ENCODE results near the gene VMO1. TPM values are rescaled to one million over a fixed set of nuclear protein-coding genes. Genes with fewer than 3 reads are reported as not detected.

The VMO1 gene
- total RNA-seq, 2 experiments from 2014 or later = 0.60 TPM; not detected in 1

DNA sequence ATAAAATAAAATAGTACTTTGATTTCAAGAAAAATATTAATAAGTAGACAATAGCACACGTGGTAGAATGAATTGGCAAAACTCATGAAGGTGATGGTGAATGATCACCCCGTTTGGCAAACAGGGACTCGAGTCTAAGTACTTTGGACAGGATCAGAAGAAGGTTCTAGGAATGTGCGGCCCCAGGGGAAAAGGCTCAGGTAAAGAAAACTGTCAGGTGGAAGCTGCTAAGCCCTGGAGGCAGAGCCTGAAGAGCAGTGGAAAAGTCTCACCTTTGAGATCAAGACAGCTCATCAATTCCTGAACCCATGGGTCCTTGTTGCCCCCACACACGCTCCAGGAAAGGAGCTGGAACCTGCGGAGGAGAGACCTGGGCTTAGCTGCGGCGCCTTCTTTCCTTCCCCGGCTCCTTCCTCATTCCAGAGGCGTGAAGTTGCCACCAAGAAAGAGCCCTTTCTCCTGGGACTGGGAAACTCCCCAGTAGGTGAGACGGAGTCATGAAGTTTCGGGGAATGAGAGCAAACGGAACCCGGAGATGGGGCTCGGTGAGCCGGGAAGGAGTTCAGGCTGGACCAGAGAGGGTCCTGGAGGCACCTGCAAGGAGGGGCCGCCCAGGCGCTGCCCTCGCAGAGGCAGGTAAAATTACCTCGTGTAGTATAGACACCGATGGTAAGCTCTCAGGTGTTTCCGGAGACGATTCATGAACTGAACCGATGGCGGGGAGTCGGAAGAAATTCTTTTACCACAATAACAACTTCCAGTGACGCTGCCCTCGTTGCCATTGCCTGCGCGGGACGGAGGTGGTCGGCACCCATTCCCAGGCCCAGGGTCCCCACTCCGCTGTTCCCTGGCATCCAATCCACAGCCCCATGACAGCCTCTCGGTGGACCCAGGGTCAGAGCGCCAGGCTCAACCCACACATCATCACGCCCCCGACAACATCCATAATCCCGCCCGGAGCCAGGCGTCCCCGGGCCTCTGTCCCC lies 47.7 kb downstream of the VMO1 start:
- no peaks in the 10 kb centered on the region for H3K36me3 Mint-ChIP-seq (ENCODE audit: low read depth)
- H3K27ac Mint-ChIP-seq = no peak overlapping the region
- peaks cover 18% of the 10 kb centered on the region for H3K27me3 Mint-ChIP-seq (ENCODE audit: low read depth)
- peaks cover 20% of the 10 kb centered on the region for H3K4me1 Mint-ChIP-seq (ENCODE audit: low read depth)
- H3K4me3 Mint-ChIP-seq = peak overlapping the region; percentile 72
- no peaks in the 10 kb centered on the region for H3K9me3 Mint-ChIP-seq
- peak; percentile 24 for DNase-seq
- intact Hi-C loops (cut with micrococcal nuclease) = loop anchor here (2.0 kb wide), 1 partner anchor 52 kb away; no protein-coding TSS in a partner anchor
- CTCF ChIA-PET = interaction anchor here (0.6 kb wide), 1 partner anchor 174 kb away, joined by 3 read pairs; no protein-coding TSS in a partner anchor

DNA sequence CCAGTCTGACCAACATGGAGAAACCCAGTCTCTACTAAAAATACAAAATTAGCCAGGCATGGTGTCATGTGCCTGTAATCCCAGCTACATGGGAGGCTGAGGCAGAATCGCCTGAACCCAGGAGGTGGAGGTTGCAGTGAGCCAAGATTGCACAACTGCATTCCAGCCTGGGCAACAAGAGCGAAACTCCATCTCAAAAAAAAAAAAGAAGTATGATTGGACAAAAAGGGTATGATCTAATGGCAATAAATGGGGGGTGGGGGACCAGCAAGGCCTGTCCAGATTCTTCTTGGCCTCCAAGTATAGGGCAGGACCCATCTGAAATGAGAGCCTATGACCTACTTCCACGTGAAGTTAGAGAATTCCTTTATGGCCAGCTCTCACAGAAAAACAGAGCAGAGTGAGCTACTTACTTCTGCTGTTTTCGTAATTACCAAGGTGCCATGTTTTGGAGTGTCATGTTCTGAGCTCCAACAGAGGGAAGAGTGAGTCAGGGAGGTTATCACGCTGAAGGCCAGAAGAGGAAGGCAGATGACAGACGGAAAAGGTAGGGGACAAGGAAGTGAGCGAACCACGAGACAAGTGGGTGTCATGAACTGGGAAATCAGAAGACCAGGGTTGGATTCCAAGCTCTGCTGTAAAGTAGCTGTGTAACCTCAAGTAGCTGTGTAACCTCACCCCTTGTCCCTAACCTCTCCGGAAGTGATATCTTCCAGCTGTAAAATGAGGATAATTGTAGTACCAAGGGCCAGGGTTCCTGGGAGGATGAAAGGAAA lies 50.1 kb downstream of the VMO1 start:
- CTCF ChIA-PET = interaction anchor here (0.6 to 0.9 kb wide), 4 partner anchors 25 to 167 kb away, joined by 3 read pairs; partner anchors contain the start of gene CHRNE
- no peaks in the 10 kb centered on the region for H3K36me3 Mint-ChIP-seq (ENCODE audit: low read depth)
- peaks cover 31% of the 10 kb centered on the region for H3K4me1 Mint-ChIP-seq (ENCODE audit: low read depth)
- no peak overlapping the region for H3K4me3 Mint-ChIP-seq
- H3K9me3 Mint-ChIP-seq = no peaks in the 10 kb centered on the region
- no peak overlapping the region for H3K27ac Mint-ChIP-seq
- intact Hi-C loops (cut with micrococcal nuclease) = no loop called here
- peaks cover 18% of the 10 kb centered on the region for H3K27me3 Mint-ChIP-seq (ENCODE audit: low read depth)
- DNase-seq = no peak

Other genes with a start within 250 kb of the VMO1 start
- gene MYBBP1A, start 231.0 kb downstream of the VMO1 start, total RNA-seq = 10 to 100 TPM; 73.7 to 80.7 TPM
- not detected for gene GGT6, start 225.8 kb downstream of the VMO1 start, total RNA-seq
- gene SMTNL2, start 201.8 kb downstream of the VMO1 start, total RNA-seq = not detected
- not detected for gene ALOX15, start 144.7 kb downstream of the VMO1 start, total RNA-seq
- 10 to 100 TPM; 79.0 to 91.2 TPM for gene PELP1, start 82.2 kb downstream of the VMO1 start, total RNA-seq
- 100 to 1,000 TPM; 169 to 174 TPM for gene ARRB2, start 75.7 kb downstream of the VMO1 start, total RNA-seq
- gene MED11, start 54.9 kb downstream of the VMO1 start, total RNA-seq = 10 to 100 TPM; 15.9 to 17.1 TPM
- under 1 TPM in 1 of 2 experiments, not detected in 1; 0.17 TPM for gene ZMYND15, start 46.5 kb downstream of the VMO1 start, total RNA-seq
- 1 to 10 TPM; 2.0 to 2.3 TPM for gene CXCL16, start 46.4 kb downstream of the VMO1 start, total RNA-seq
- gene TM4SF5, start 14.5 kb downstream of the VMO1 start, total RNA-seq = not detected
- not detected for gene GLTPD2, start 2.6 kb upstream of the VMO1 start, total RNA-seq
- gene PSMB6, start 9.8 kb upstream of the VMO1 start, total RNA-seq = 100 to 1,000 TPM; 171 to 186 TPM
- 10 to 100 TPM; 17.4 to 17.6 TPM for gene PLD2, start 20.8 kb upstream of the VMO1 start, total RNA-seq
- 10 to 100 TPM; 49.1 to 50.4 TPM for gene MINK1, start 47.0 kb upstream of the VMO1 start, total RNA-seq
- 1 to 10 TPM; 1.9 TPM for gene C17orf107, start 113.2 kb upstream of the VMO1 start, total RNA-seq
- under 1 TPM; 0.22 to 0.38 TPM for gene CHRNE, start 116.7 kb upstream of the VMO1 start, total RNA-seq
- not detected for gene GP1BA, start 145.9 kb upstream of the VMO1 start, total RNA-seq
- gene SLC25A11, start 153.7 kb upstream of the VMO1 start, total RNA-seq = 10 to 100 TPM; 63.8 to 65.2 TPM
- 100 to 1,000 TPM; 133 to 140 TPM for gene RNF167, start 153.9 kb upstream of the VMO1 start, total RNA-seq
- 1,000 to 10,000 TPM; 1,812 to 1,876 TPM for gene PFN1, start 162.2 kb upstream of the VMO1 start, total RNA-seq
- gene ENO3, start 164.8 kb upstream of the VMO1 start, total RNA-seq = 10 to 100 TPM; 26.7 to 28.9 TPM
- 10 to 100 TPM; 68.6 to 70.2 TPM for gene SPAG7, start 181.5 kb upstream of the VMO1 start, total RNA-seq
- gene CAMTA2, start 201.3 kb upstream of the VMO1 start, total RNA-seq = 10 to 100 TPM; 79.1 to 79.5 TPM
- under 1 TPM; 0.21 to 0.54 TPM for gene INCA1, start 211.2 kb upstream of the VMO1 start, total RNA-seq
- 10 to 100 TPM; 30.5 to 31.1 TPM for gene KIF1C, start 211.6 kb upstream of the VMO1 start, total RNA-seq
- gene SLC52A1, start 249.1 kb upstream of the VMO1 start, total RNA-seq = under 1 TPM; 0.12 to 0.19 TPM

Data from activated naive CD4-positive, alpha-beta T cell treated with anti-CD3 and anti-CD28 coated beads for 36 hours (primary cell).